Keratinocyte (primary cell): Measurements from ENCODE around the gene PICALM. TPM values are rescaled to one million over a fixed set of nuclear protein-coding genes. Genes with fewer than 3 reads are reported as not detected.

Source experiments
- DNase-seq: peaks from one replicate; pipeline ENCODE4 v3.0.0-alpha.2; 2011; ENCODE audit warnings: low read depth, missing footprints, low spot score
- FAIRE-seq: peaks from 2 replicates; lab custom pipeline; 2011; peaks lifted over from hg19 to GRCh38; lab: Jason Lieb, UNC
- H2AFZ ChIP-seq: 2 replicates; pipeline ENCODE4 v1.6.0; 2012; ENCODE audit warnings: low read length, control low read depth, inconsistent platforms; ENCODE audit not compliant: control insufficient read depth
- H3K27ac ChIP-seq: 2 replicates; pipeline ENCODE4 v1.5.1; 2011; ENCODE audit warnings: low read length; ENCODE audit not compliant: control insufficient read depth, insufficient read depth
- H3K27me3 ChIP-seq: 3 replicates; pipeline ENCODE4 v1.6.0; 2011; ENCODE audit warnings: low read length; ENCODE audit not compliant: control insufficient read depth, insufficient read depth; ENCODE audit errors: extremely low read depth
- H3K36me3 ChIP-seq, 2 experiments: 2 replicates in 1 of 2; 3 replicates in 1 of 2; pipeline ENCODE4 v1.5.1; 2011; ENCODE audit warnings: low read length in 2 of 2, mild to moderate bottlenecking in 1 of 2; ENCODE audit not compliant: control insufficient read depth in 2 of 2, insufficient read depth in 2 of 2; ENCODE audit errors: extremely low read depth in 1 of 2
- H3K4me1 ChIP-seq: 3 replicates; pipeline ENCODE4 v1.5.1; 2011; ENCODE audit warnings: low read length; ENCODE audit not compliant: control insufficient read depth, insufficient read depth; ENCODE audit errors: extremely low read depth
- H3K4me2 ChIP-seq: 3 replicates; pipeline ENCODE4 v1.6.0; 2011; ENCODE audit warnings: low read depth, low read length; ENCODE audit not compliant: control insufficient read depth, insufficient read depth; ENCODE audit errors: extremely low read depth
- H3K4me3 ChIP-seq, 3 experiments: fragments of 200-600 bp in 1 of 3; sonication (generic) in 1 of 3; 2 replicates in 2 of 3; 3 replicates in 1 of 3; pipeline ENCODE4 v1.5.1; 2011 to 2016; ENCODE audit warnings: low read length in 3 of 3, mild to moderate bottlenecking in 3 of 3, control low read depth in 2 of 3, inconsistent platforms in 1 of 3, low read depth in 1 of 3, mixed read lengths in 1 of 3, mixed run types in 1 of 3, moderate library complexity in 1 of 3; ENCODE audit not compliant: control insufficient read depth in 2 of 3, insufficient read depth in 2 of 3; ENCODE audit errors: extremely low read depth in 1 of 3
- H3K79me2 ChIP-seq: 2 replicates; pipeline ENCODE4 v1.6.0; 2012; ENCODE audit warnings: low read length; ENCODE audit not compliant: control insufficient read depth, insufficient read depth
- H3K9ac ChIP-seq: 3 replicates; pipeline ENCODE4 v1.6.0; 2011; ENCODE audit warnings: low read length; ENCODE audit not compliant: control insufficient read depth, insufficient read depth; ENCODE audit errors: extremely low read depth
- H3K9me1 ChIP-seq: 3 replicates; pipeline ENCODE4 v1.6.0; 2011; ENCODE audit warnings: low read length; ENCODE audit not compliant: control insufficient read depth, insufficient read depth; ENCODE audit errors: extremely low read depth
- H3K9me3 ChIP-seq: 2 replicates; pipeline ENCODE4 v1.5.1; 2012; ENCODE audit warnings: low read depth, low read length; ENCODE audit not compliant: control insufficient read depth
- H4K20me1 ChIP-seq: 3 replicates; pipeline ENCODE4 v1.6.0; 2011; ENCODE audit warnings: low read length; ENCODE audit not compliant: control insufficient read depth, insufficient read depth; ENCODE audit errors: extremely low read depth
- CTCF ChIP-seq, 3 experiments: IDR thresholded peaks in 1 of 3; conservative IDR thresholded peaks in 1 of 3; optimal IDR thresholded peaks in 1 of 3; 2 replicates in 2 of 3; 3 replicates in 1 of 3; pipeline versions ENCODE3 to v1.5.1; 2011; ENCODE audit warnings: low read length in 3 of 3, mild to moderate bottlenecking in 3 of 3, moderate library complexity in 2 of 3, control low read depth in 1 of 3, inconsistent platforms in 1 of 3; ENCODE audit not compliant: insufficient read depth in 2 of 3; ENCODE audit errors: extremely low read depth in 1 of 3
- EZH2 ChIP-seq: IDR thresholded peaks from one replicate; pipeline ENCODE4 v1.6.1; 2012; ENCODE audit warnings: inconsistent platforms, mild to moderate bottlenecking, low read length, moderate library complexity
- dilution Hi-C: fragments of 300-500 bp; cut with MboI; formaldehyde crosslinking; loops from one replicate; pipeline ENCODE4 v1.7.0; 2020; ENCODE audit warnings: low sequenced_read_pairs; ENCODE audit not compliant: extremely low pct_ligation_motif_present
- polyA minus RNA-seq, 3 experiments: library from RNA; depleted of rRNA, polyadenylated mRNA; stranded (reverse); fragments of >200 nt; gene quantifications; 1 replicate in 1 of 3; 2 replicates in 1 of 3; 3 replicates in 1 of 3; pipeline ENCODE4 v1.2.3, GENCODE V29; 2011
- polyA plus RNA-seq, 5 experiments: library from polyadenylated mRNA; depleted of rRNA in 3 of 5; stranded (reverse) in 3 of 5; stranded (forward) in 1 of 5; unstranded in 1 of 5; fragments of >200 nt; gene quantifications; 1 replicate in 1 of 5; 2 replicates in 3 of 5; 3 replicates in 1 of 5; pipeline versions ENCODE4 v1.2.1 to v1.2.3, GENCODE V29; 2011 to 2012; ENCODE audit warnings: missing spikeins in 2 of 5, low read depth in 1 of 5, low replicate concordance in 1 of 5

PICALM gene
- polyA plus RNA-seq (265 to 313 TPM (median 293 TPM) in 3 replicates), polyA minus RNA-seq (198 to 513 TPM (median 466 TPM) in 3 replicates)
- polyA plus RNA-seq (2011; ENCODE audit: low read depth): 265 TPM
- 168 and 340 TPM in 2 replicates for polyA plus RNA-seq (2011; cell fraction: cytosol; rRNA removed)
- 353 and 393 TPM in 2 replicates for polyA plus RNA-seq (2011; cell fraction: nucleus; rRNA removed)
- 125 and 152 TPM in 2 replicates for polyA plus RNA-seq (2012; ENCODE audit: low replicate concordance)
- 283 TPM for polyA minus RNA-seq (2011; cell fraction: cytosol; rRNA and poly(A)+ RNA removed)
- 343 and 577 TPM in 2 replicates for polyA minus RNA-seq (2011; cell fraction: nucleus; rRNA and poly(A)+ RNA removed)

- Histone ChIP-seq H3K4me3 (peak within 1 kb of the TSS; percentile 87 to 98 (median 89)), H3K9ac (peak within 1 kb of the TSS; percentile 99), H3K4me2 (peak within 1 kb of the TSS; percentile 86), H4K20me1 (peaks cover 13% of the 10 kb centered on the region), H3K9me3 (no peaks in the 10 kb centered on the region), H3K79me2 (peaks cover 49% of the 10 kb centered on the region), H3K27me3 (no peaks in the 10 kb centered on the region), H3K36me3 (no peaks in the 10 kb centered on the region), H2AFZ (peak within 1 kb of the TSS; percentile 50), H3K4me1 (peaks cover 28% of the 10 kb centered on the region), H3K9me1 (no peaks in the 10 kb centered on the region), H3K27ac (peak within 1 kb of the TSS; percentile 99)
- DNase-seq (peak; percentile 84), FAIRE-seq (no peak)
- dilution Hi-C loops: no loop called here
- TF ChIP-seq CTCF (optimal IDR thresholded peaks at IDR 0.05 in 1 of 3, IDR thresholded peaks at IDR 0.05 in 1 of 3, conservative IDR thresholded peaks at IDR 0.05 in 1 of 3; ENCODE audit: extremely low read depth in 1 of 3, insufficient read depth in 2 of 3, low read length in 3 of 3) (no peak), EZH2 (no peak)
Observed at GRCh38 chr11:86068951-86069407, at the start of gene PICALM. TSS of gene PICALM (minus strand) at chr11:86069084. CDS start at chr11:86068780, 304 bp downstream.

- H3K9me3 ChIP-seq: no peaks in the 10 kb centered on the region
- H3K4me3 ChIP-seq: no peak overlapping the region
- no peak overlapping the region for H3K9ac ChIP-seq
- DNase-seq (no peak), FAIRE-seq (no peak)
- H3K27me3 ChIP-seq: no peaks in the 10 kb centered on the region
- peaks cover 25% of the 10 kb centered on the region for H3K4me1 ChIP-seq
- H3K36me3 ChIP-seq: no peaks in the 10 kb centered on the region
- no peaks in the 10 kb centered on the region for H4K20me1 ChIP-seq
- no peak overlapping the region for H2AFZ ChIP-seq
- no peak overlapping the region for H3K4me2 ChIP-seq
- H3K27ac ChIP-seq: no peak overlapping the region
- no peak for TF ChIP-seq EZH2
- dilution Hi-C loops: no loop called here
- H3K9me1 ChIP-seq: no peaks in the 10 kb centered on the region
- H3K79me2 ChIP-seq: no peaks in the 10 kb centered on the region
Observed at GRCh38 chr11:86118253-86118652, 49.4 kb upstream of the PICALM start.
